Stimulated activated CD8-positive, alpha-beta memory T cell treated with anti-CD3 and anti-CD28 coated beads, Interleukin-4, amount 100 ng/mL, for 48 hours (primary cell): Measurements from ENCODE around the gene LIPI.
"Not testable (repeated sequence)": the region's sequence is repeated elsewhere in the genome, so short reads cannot be mapped to it uniquely, and the experiment has no call there.

Experiments
- DNase-seq: peaks from one replicate; pipeline ENCODE4 v3.0.0-alpha.2; 2020

LIPI gene

GRCh38 chr21:14116080-14116481, 94.7 kb downstream of the LIPI start:
- DNase-seq = no peak

- DNase-seq = no peak
Observed at GRCh38 chr21:14115646-14116045, 95.1 kb downstream of the LIPI start.

GRCh38 chr21:14114251-14114650, 96.5 kb downstream of the LIPI start:
- DNase-seq = no peak

DNA sequence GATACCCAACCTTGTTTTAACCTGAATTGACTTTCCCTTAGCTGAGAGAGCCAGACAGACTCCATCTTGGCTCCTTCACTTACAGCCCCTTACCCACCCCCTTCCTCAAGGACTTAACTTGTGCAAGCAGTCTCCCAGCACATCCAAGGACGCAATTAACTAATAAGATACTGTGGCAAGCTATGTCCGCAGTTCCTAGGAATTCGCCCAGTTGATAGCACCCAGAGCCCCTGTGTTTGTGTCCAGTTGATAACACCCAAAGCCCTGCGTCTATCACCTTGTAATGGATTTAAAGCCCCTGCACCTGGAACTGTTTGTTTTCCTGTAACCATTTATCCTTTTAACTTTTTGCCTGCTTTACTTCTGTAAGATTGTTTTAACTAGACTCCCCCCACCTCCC, 106.2 kb downstream of the LIPI start:
- DNase-seq = not testable (repeated sequence)

- DNase-seq = no peak
Observed at GRCh38 chr21:14099570-14099969, 111.2 kb downstream of the LIPI start.

DNA sequence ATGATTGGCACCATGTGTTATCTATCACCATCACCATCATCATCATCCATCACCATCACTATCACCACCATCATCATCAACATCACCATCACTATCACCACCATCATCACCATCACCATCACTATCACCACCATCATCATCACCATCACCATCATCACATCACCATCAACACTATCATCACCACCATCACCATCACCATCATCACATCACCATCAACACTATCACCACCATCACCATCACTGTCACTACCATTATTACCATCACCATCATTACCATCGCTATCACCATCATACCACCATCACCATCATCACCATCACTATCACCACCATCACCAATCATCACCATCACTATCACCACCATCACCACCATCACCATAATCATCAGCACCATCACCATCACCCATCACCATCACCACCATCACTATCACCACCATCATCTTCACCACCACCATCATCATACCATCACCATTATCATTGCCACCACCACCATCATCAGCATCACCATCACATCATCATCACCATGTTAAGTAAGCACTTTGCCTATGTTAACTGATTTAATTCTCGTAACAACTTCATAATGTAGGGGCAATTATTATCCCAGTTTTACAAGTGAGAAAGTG, 112.8 kb downstream of the LIPI start:
- no peak for DNase-seq

DNA sequence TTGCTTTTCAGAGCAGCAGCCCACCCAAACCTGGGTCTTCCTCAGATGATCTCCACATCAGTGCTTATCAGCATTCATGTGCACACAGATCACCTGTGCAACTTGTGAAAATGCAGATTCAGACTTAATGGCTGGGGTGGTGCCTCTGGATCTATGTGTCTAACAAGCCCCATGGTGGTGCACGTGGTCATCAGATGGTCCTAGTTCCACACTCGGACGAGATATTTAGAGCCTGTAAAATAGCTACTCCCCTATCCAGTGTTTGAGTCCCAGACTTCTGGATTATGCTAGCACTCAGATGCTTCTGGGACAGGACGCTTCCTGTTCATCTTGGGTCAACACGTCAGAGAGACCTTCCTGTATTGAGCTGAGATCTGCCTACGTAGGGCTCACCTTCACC, 114.2 kb downstream of the LIPI start:
- no peak for DNase-seq

DNA sequence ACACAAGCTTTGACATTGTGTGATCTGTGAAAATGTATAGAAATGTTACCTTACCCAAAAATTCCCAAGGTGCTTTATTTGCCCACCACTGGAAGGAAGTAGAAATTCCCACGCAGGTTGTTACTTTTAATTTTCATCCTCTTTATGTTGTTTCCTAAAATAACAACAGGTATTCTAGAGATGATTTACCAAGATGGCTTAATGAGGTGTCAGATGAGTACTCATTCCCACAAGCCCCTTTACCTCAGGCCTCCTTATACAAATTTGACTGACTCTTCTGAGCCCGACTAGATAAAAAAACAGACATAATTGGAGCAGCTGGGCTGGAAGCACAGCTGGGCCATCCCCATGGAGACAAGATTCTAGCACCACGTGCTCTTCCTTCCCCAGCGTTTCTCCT, 114.6 kb downstream of the LIPI start:
- no peak for DNase-seq

GRCh38 chr21:14095056-14095455, 115.7 kb downstream of the LIPI start:
- no peak for DNase-seq

DNA sequence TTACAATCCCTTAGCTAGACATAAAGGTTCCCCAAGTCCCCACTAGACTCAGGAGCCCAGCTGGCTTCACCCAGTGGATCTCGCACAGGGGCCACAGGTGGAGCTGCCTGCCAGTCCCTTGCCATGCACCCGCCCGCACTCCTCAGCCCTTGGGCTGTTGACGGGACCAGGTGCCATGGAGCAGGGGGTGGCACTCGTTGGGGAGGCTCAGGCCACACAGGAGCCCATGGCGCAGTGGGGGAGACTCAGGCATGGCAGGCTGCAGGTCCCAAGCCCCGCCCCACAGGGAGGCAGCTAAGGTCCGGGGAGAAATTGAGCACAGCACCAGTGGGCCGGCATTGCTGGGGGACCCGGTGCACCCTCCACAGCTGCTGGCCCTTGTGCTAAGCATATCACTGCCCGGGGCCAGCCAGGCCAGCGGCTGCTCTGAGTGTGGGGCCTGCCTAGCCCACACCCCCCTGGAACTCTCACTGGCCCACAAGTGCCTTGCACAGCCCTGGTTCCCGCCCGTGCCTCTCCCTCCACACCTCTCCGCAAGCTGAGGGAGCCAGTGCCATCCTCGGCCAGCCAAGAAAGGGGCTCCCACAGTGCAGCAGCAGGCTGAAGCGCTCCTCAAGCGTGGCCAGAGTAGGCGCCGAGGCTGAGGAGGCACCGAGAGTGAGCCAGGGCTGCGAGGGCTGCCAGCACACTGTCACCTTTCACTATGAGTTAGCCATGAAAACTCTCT, 117.8 kb downstream of the LIPI start:
- no peak for DNase-seq

DNA sequence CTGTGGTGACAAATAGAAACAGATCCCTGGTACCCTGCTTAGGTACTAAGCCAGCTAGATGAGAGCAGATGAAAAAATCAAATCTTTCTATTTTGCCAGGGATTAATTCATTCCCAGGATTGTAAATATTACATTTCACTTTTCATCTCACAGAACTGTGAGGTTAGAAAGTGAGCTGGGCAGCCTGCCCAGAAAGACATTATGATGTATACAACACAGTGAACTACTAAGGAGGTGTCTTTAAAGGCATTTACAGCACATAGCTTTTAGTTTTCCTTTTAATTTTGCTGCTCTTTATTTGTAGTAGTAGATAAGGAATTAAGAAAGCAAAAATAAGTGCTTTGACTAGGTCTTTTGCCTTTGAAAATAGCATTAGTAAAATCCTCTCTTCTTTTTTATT, 120.6 kb downstream of the LIPI start:
- not testable (repeated sequence) for DNase-seq

DNA sequence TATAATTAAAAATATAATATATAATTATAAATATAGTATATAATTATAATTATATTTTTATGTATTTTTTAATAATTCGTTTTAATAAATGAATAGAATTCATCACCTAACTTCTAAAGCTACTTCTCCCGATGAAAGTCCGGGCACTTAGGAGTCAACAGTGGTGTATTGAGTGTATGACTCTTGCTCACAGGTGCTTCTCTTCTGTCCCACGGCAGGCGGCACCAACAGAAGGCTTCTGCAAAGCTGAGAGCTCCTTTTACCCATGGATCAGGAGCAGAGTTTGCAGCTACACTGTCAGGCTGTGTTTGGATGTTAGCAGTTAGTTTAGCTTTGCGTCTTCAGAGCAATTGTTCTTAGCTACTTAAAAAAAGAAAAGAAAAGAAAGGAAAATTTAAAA, 122.4 kb downstream of the LIPI start:
- no peak for DNase-seq

DNA sequence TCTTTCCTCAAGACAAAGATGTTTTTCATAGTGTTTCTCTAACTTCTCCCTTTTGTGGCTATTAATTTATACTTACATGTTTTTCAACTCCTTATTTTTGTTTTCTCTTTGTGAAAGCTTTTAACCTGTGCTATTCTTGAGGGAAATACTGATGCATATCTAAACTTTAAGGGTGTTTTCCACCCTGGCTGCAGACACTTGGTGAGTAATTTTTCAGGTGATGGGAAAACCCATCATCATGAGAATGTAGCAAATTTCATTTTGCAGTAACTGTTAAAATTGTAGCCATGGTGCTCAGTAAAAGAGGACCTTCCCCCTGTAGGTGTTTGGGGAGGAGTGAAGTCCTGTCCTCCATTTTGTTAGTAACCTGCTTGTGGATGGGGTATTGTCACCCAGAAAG, 124.2 kb downstream of the LIPI start:
- DNase-seq = no peak

- DNase-seq = no peak
Observed at GRCh38 chr21:14084701-14085100, 126.1 kb downstream of the LIPI start.

GRCh38 chr21:14084068-14084501, 126.7 kb downstream of the LIPI start:
- DNase-seq = no peak

DNA sequence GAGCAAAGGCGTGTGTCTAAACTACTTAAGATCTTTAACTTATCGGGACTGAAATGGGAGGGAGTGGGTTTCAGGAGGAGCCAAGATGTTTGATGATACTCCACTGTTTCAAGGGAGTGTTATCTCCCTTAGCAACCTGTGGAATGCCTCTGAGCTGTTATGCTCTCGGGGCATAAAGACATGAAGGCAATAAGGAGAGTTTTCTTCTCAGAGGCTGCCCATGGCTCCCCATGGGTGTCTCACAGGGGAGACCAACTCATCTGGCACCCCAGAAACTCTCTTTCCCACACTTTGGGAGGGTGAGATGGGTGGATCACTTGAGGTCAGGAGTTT, 130.0 kb downstream of the LIPI start:
- DNase-seq = no peak

DNA sequence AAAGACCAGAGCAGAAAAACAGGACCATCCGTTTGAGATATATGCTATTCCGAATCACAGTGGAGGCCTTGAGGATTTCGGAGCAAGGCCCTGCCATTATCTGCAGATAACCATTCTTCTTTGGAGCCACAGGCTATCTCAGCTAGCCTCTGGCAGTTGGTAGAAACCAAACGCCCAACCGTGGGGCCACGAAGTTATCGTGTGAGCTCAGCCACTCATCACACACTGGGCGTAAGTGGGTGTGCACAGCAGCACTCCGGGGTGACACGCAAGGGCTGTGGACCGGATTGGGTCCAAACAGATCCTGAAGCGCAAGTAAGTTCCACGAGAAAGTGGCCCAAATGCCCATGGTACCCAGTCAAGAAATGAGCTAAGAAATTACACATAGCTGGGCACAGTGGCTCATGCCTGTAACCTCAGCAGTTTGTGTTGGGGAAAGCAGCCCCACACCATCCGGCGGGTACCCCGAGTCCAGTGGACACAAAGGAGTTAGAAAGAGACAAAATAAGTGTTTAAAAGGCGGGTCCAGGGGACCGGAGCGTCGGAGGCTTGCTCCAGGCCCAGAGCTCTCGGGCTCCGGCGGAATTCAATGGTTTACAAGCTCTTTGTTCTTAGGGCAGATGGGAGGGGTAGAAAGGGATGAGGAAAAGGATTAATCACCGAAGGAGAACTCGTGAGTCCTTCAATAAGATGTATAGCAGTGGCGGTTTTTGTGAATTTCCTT, 130.6 kb downstream of the LIPI start:
- no peak for DNase-seq

GRCh38 chr21:14078746-14079375, 131.9 kb downstream of the LIPI start:
- DNase-seq = no peak

DNA sequence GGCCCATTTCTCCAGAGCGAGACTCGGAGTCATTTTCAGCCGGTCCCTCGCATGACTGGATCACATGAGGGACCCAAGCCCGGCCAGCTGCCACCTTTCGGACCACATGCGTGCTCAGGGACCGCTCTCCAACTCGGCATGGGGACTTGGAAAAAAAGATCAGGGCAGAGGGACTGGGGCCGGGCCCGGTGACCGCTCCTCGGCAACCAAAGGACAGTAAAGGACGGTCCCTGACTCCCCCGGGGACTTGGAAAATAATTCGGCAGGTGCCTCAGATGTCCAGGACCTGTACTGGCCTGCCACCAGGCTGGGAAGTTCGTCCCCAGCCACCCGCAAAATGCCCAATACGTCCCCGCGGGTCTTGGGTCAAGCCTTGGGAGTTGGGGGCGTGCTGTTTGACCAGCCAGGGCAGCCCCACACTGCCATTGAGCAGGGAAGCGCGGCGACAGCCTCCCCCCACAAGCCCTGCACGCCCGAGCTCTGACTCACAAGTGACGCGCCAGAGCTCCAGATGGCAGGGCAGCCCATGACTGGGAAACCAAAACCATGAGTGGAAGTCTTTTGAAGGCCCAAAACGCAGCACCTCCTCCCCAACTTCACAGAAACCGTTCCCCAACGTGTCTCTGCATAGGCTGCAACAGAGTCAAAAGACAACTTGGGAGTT, 134.5 kb downstream of the LIPI start:
- DNase-seq = no peak

- no peak for DNase-seq
Observed at GRCh38 chr21:14075346-14076142, 135.2 kb downstream of the LIPI start.

GRCh38 chr21:14074177-14074576, 136.6 kb downstream of the LIPI start:
- no peak for DNase-seq

DNA sequence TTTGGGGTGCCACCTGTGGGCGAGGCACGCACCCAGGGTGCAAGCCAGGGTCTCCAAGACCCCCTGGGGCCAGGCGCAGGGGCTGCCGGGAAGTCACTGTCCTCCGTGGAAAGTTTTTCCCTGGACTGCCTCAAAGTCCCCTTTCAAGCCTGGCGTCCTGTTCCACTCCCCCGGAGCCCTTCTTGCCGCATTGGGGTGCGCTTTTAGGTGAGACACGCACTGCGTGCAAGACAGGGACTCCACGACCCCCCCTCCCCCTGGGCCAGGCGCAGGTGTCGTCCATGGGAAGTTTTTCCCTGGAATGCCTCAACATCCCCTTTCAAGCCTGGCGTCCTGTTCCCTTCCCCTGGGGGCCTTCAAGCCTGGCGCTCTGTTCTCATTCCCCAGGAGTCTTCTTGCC, 137.1 kb downstream of the LIPI start:
- no peak for DNase-seq
